HepG2 (cell line): Measurements from ENCODE around the gene RBCK1.

Experiments used
- ADNP ChIP-seq: sonication (generic); formaldehyde crosslinking; IDR thresholded peaks from 2 replicates; pipeline ENCODE4 v1.4.0; 2020; ENCODE audit warnings: missing genetic modification reagents
- CBX2 ChIP-seq, 2 experiments: fragments of 200-600 bp in 1 of 2; sonication (generic); formaldehyde crosslinking in 1 of 2; IDR thresholded peaks; 2 replicates each; pipeline versions ENCODE4 v1.7.0 to v1.8.1; 2018 to 2022; ENCODE audit warnings: low read depth in 2 of 2, low read length in 1 of 2, mild to moderate bottlenecking in 1 of 2, missing genetic modification reagents in 1 of 2
- KDM1A ChIP-seq: IDR thresholded peaks from 2 replicates; pipeline ENCODE4 v1.6.1; 2016; ENCODE audit warnings: missing compliant biosample characterization
- LCORL ChIP-seq, 2 experiments: fragments of 450-650 bp in 1 of 2; sonication (generic) in 1 of 2; formaldehyde crosslinking in 1 of 2; IDR thresholded peaks; 2 replicates each; pipeline versions ENCODE4 v1.5.0 to v1.6.1; 2017 to 2020; ENCODE audit warnings: antibody characterized with exemption in 1 of 2, missing genetic modification reagents in 1 of 2
- MTA3 ChIP-seq: sonication (generic); formaldehyde crosslinking; IDR thresholded peaks from 2 replicates; pipeline ENCODE4 v1.4.0; 2020; ENCODE audit warnings: missing genetic modification reagents
- SYNCRIP ChIP-seq: fragments of 200-400 bp; formaldehyde crosslinking; IDR thresholded peaks from 2 replicates; pipeline ENCODE4 v1.6.1; 2018; ENCODE audit warnings: mild to moderate bottlenecking, low read depth, low read length; ENCODE audit not compliant: insufficient read depth
- U2AF2 ChIP-seq: fragments of 200-400 bp; formaldehyde crosslinking; IDR thresholded peaks from 2 replicates; pipeline ENCODE4 v1.6.1; 2017; ENCODE audit warnings: low read depth, mild to moderate bottlenecking, low read length
- ZKSCAN8 ChIP-seq: IDR thresholded peaks from 2 replicates; pipeline ENCODE4 v1.6.1; 2016; ENCODE audit warnings: borderline replicate concordance, missing genetic modification reagents, missing compliant biosample characterization
- ZZZ3 ChIP-seq: sonication (generic); formaldehyde crosslinking; IDR thresholded peaks from 2 replicates; pipeline ENCODE4 v1.4.0; 2020; ENCODE audit warnings: missing genetic modification reagents, mild to moderate bottlenecking, borderline replicate concordance
- TF ChIP-seq, protein P1 (sequence below), 2 experiments: IDR thresholded peaks; 2 replicates each; pipeline ENCODE4 v1.6.1; 2011 to 2012; ENCODE audit warnings: low read length in 2 of 2, borderline replicate concordance in 1 of 2, low read depth in 1 of 2, mild to moderate bottlenecking in 1 of 2, moderate library complexity in 1 of 2

DNA sequence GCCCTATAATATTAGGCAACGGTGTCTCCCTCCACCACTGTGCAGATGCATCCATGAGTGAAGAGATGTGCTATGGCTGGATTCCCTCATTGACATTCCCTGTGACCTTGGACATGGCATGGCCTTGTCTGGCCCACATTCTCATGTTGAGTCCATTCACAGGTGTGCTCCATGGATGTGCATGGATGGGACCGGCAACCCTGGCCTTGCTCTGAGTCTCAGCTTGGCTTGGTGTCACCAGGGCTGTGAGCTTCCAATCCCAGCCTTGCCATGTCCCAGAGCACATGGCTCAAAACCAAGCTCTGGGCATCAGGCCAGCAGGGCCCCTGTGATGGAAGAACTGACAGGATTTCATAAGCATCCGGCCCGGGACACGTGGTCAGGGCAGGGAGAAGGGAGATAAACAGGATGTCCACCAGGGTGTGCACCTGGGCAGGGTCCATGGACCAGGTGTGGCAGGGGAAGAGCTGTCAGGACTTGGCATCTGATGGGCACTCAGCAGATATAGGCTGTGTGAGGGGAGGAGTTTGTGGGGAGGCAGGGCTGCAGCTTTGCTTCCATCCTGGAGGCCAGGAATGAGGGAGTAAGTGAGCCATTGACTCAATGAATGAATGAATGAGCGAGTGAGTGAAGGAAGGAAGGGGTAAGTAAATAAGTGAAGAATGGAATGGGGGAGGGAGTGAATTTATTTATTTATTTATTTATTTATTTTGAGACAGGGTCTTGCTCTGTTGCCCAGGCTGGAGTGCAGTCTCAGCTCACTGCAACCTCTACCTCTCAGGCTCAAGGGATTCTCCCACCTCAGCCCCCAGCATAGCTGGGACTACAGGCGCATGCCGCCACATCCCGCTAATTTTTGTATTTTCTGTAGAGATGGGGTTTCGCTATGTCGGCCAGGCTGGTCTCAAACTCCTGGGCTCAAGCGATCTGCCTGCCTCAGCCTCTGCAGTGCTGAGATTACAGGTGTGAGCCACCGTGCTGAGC lies 45.5 kb upstream of the RBCK1 start:
- TF ChIP-seq ADNP (CRISPR knock-in tag), result no peak; the same call in 1 of the 2 replicates
- peak; percentile 89 for TF ChIP-seq KDM1A (CRISPR knock-in tag)
- peak; percentile 98 for TF ChIP-seq ZKSCAN8 (CRISPR knock-in tag)
- no peak for TF ChIP-seq MTA3 (CRISPR knock-in tag)
- TF ChIP-seq, protein P1, sequence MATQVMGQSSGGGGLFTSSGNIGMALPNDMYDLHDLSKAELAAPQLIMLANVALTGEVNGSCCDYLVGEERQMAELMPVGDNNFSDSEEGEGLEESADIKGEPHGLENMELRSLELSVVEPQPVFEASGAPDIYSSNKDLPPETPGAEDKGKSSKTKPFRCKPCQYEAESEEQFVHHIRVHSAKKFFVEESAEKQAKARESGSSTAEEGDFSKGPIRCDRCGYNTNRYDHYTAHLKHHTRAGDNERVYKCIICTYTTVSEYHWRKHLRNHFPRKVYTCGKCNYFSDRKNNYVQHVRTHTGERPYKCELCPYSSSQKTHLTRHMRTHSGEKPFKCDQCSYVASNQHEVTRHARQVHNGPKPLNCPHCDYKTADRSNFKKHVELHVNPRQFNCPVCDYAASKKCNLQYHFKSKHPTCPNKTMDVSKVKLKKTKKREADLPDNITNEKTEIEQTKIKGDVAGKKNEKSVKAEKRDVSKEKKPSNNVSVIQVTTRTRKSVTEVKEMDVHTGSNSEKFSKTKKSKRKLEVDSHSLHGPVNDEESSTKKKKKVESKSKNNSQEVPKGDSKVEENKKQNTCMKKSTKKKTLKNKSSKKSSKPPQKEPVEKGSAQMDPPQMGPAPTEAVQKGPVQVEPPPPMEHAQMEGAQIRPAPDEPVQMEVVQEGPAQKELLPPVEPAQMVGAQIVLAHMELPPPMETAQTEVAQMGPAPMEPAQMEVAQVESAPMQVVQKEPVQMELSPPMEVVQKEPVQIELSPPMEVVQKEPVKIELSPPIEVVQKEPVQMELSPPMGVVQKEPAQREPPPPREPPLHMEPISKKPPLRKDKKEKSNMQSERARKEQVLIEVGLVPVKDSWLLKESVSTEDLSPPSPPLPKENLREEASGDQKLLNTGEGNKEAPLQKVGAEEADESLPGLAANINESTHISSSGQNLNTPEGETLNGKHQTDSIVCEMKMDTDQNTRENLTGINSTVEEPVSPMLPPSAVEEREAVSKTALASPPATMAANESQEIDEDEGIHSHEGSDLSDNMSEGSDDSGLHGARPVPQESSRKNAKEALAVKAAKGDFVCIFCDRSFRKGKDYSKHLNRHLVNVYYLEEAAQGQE (IDR thresholded peaks at IDR 0.05; ENCODE audit: borderline replicate concordance in 1 of 2, low read depth in 1 of 2, low read length in 2 of 2), result no peak
- peak; percentile 96; the same call in 1 of the 2 replicates for TF ChIP-seq ZZZ3 (CRISPR knock-in tag)
- TF ChIP-seq LCORL (IDR thresholded peaks at IDR 0.05), result no peak; the same call in 1 of the 2 replicates
- TF ChIP-seq LCORL (CRISPR knock-in tag; IDR thresholded peaks at IDR 0.05), result peak; percentile 99
- TF ChIP-seq U2AF2, result no peak
- TF ChIP-seq SYNCRIP, result no peak
- no peak for TF ChIP-seq CBX2 (IDR thresholded peaks at IDR 0.05; ENCODE audit: low read depth, low read length)
- TF ChIP-seq CBX2 (CRISPR knock-in tag; IDR thresholded peaks at IDR 0.05; ENCODE audit: low read depth), result no peak
